ENCODE measurements around the gene RNF34. TPM values are rescaled to one million over a fixed set of nuclear protein-coding genes. Genes with fewer than 3 reads are reported as not detected.
"Not testable (repeated sequence)": the region's sequence is repeated elsewhere in the genome, so short reads cannot be mapped to it uniquely, and the experiment has no call there.

Gene RNF34
- polyA plus RNA-seq, 1 of the 3 experiments (the other 2 are of a cell fraction) = 29.4 TPM

- Histone ChIP-seq H3K9me2 (no peaks in the 10 kb centered on the region), H3K27ac (ENCODE audit: low read depth in 2 of 2, low read length in 1 of 2) (no peak overlapping the region), H3K4me2 (no peak overlapping the region), H3K79me2 (ENCODE audit: insufficient read depth) (no peaks in the 10 kb centered on the region), H3K4me1 (ENCODE audit: control insufficient read depth in 1 of 2, insufficient read depth in 2 of 2, low read depth in 1 of 2, low read length in 1 of 2) (no peaks in the 10 kb centered on the region), H3F3A (replicated peaks; ENCODE audit: insufficient read depth) (no peaks in the 10 kb centered on the region), H2AFZ (ENCODE audit: low read depth) (no peak overlapping the region), H3K9me3 (no peaks in the 10 kb centered on the region), H3K4me3 (ENCODE audit: low read depth in 2 of 2, low read length in 1 of 2) (no peak overlapping the region), H3K36me3 (replicated peaks in 1 of 2; ENCODE audit: control insufficient read depth in 1 of 2, insufficient read depth in 2 of 2, low read length in 1 of 2) (no peaks in the 10 kb centered on the region), H3K9ac (no peak overlapping the region), H3K27me3 (ENCODE audit: insufficient read depth) (no peaks in the 10 kb centered on the region), H4K20me1 (ENCODE audit: insufficient read depth) (no peaks in the 10 kb centered on the region)
- CTCF ChIA-PET = no interaction called here
- DNase-seq = no peak
- 88% methylated on average over 6 of the region's 6 CpGs for WGBS (ENCODE audit: low lambda C conversion rate)
- POLR2A ChIA-PET = no interaction called here
- TF ChIP-seq TEAD4 (IDR thresholded peaks at IDR 0.05; ENCODE audit: borderline replicate concordance, insufficient read depth) (no peak), MXI1 (IDR thresholded peaks at IDR 0.05; ENCODE audit: low read depth, low read length) (no peak), RXRA (IDR thresholded peaks at IDR 0.05; ENCODE audit: borderline replicate concordance, low read depth) (no peak), CTCF (IDR thresholded peaks at IDR 0.05) (no peak)
Measured at GRCh38 chr12:121373755-121374154, 26.2 kb upstream of the RNF34 start.

GRCh38 chr12:121374336-121374735, 25.6 kb upstream of the RNF34 start:
- CTCF ChIA-PET = interaction anchor here (1.1 kb wide), 1 partner anchor 9 kb away, joined by 3 read pairs; no protein-coding TSS in a partner anchor
- not testable (repeated sequence) for H3K36me3 ChIP-seq (replicated peaks in 1 of 2; ENCODE audit: control insufficient read depth in 1 of 2, insufficient read depth in 2 of 2, low read length in 1 of 2); H4K20me1 ChIP-seq (ENCODE audit: insufficient read depth); H3K79me2 ChIP-seq (ENCODE audit: insufficient read depth); DNase-seq; H3F3A ChIP-seq (replicated peaks; ENCODE audit: insufficient read depth); H3K4me2 ChIP-seq; H2AFZ ChIP-seq (ENCODE audit: low read depth); H3K9me3 ChIP-seq; H3K9ac ChIP-seq; H3K4me1 ChIP-seq (ENCODE audit: control insufficient read depth in 1 of 2, insufficient read depth in 2 of 2, low read depth in 1 of 2, low read length in 1 of 2); H3K9me2 ChIP-seq; H3K27me3 ChIP-seq (ENCODE audit: insufficient read depth); H3K4me3 ChIP-seq (ENCODE audit: low read depth in 2 of 2, low read length in 1 of 2); H3K27ac ChIP-seq (ENCODE audit: low read depth in 2 of 2, low read length in 1 of 2)
- POLR2A ChIA-PET = interaction anchor here (1.1 kb wide), 1 partner anchor 26 kb away, joined by 3 read pairs; the partner anchor contains the start of gene RNF34
- 97% methylated on average over 10 of the region's 23 CpGs for WGBS (ENCODE audit: low lambda C conversion rate)

- 87% methylated on average over 13 of the region's 14 CpGs for WGBS (ENCODE audit: low lambda C conversion rate)
- not testable (repeated sequence) for DNase-seq; H3K4me2 ChIP-seq; H2AFZ ChIP-seq (ENCODE audit: low read depth); H3K27ac ChIP-seq (ENCODE audit: low read depth in 2 of 2, low read length in 1 of 2); H3K4me3 ChIP-seq (ENCODE audit: low read depth in 2 of 2, low read length in 1 of 2); H3K27me3 ChIP-seq (ENCODE audit: insufficient read depth); H3K79me2 ChIP-seq (ENCODE audit: insufficient read depth); H3K4me1 ChIP-seq (ENCODE audit: control insufficient read depth in 1 of 2, insufficient read depth in 2 of 2, low read depth in 1 of 2, low read length in 1 of 2); H3K9me3 ChIP-seq; H3K36me3 ChIP-seq (replicated peaks in 1 of 2; ENCODE audit: control insufficient read depth in 1 of 2, insufficient read depth in 2 of 2, low read length in 1 of 2); H3F3A ChIP-seq (replicated peaks; ENCODE audit: insufficient read depth); H4K20me1 ChIP-seq (ENCODE audit: insufficient read depth); H3K9ac ChIP-seq; H3K9me2 ChIP-seq
- POLR2A ChIA-PET = interaction anchor here (0.9 to 1.1 kb wide), 2 partner anchors 23 to 25 kb away, joined by 3 to 4 read pairs; partner anchors contain the start of genes ANAPC5 and RNF34
- CTCF ChIA-PET = interaction anchor here (0.6 to 1.1 kb wide), 2 partner anchors 9 to 35 kb away, joined by 3 read pairs; no protein-coding TSS in a partner anchor
Measured at GRCh38 chr12:121374945-121375584, 24.9 kb upstream of the RNF34 start.
